CD4-positive, alpha-beta T cell treated with Interleukin-1 beta for 1 hour (primary cell): ENCODE data around the gene TOP3B.
A peak's percentile ranks its signal among the peaks of the same experiment; 100 is the strongest.

ENCODE experiments used
- DNase-seq, 2 donors: peaks; one replicate each; pipeline ENCODE4 v3.0.0-alpha.2; 2020 to 2022

The TOP3B gene

GRCh38 chr22:21977814-21978213 is 4.8 kb downstream of the TOP3B start:
- no peak for DNase-seq

GRCh38 chr22:21975854-21976345 is 6.7 kb downstream of the TOP3B start:
- DNase-seq = no peak

GRCh38 chr22:21975273-21975672 is 7.3 kb downstream of the TOP3B start:
- DNase-seq = no peak

- no peak for DNase-seq
Observed at GRCh38 chr22:21974058-21974649, 8.4 kb downstream of the TOP3B start.

GRCh38 chr22:21972806-21973205 is 9.8 kb downstream of the TOP3B start:
- no peak for DNase-seq

- DNase-seq = peak; percentile 38 to 47
Observed at GRCh38 chr22:21972293-21972779, 10.3 kb downstream of the TOP3B start.

- no peak for DNase-seq
Observed at GRCh38 chr22:21971858-21972275, 10.7 kb downstream of the TOP3B start.

GRCh38 chr22:21970800-21971617 is 11.6 kb downstream of the TOP3B start:
- no peak for DNase-seq

GRCh38 chr22:21970037-21970799 is 12.4 kb downstream of the TOP3B start:
- no peak for DNase-seq

GRCh38 chr22:21968452-21969129 is 14.0 kb downstream of the TOP3B start:
- no peak for DNase-seq

GRCh38 chr22:21967693-21968271 is 14.8 kb downstream of the TOP3B start:
- no peak for DNase-seq

GRCh38 chr22:21966643-21967516 is 15.7 kb downstream of the TOP3B start:
- no peak for DNase-seq

- no peak for DNase-seq
Observed at GRCh38 chr22:21965762-21966288, 16.8 kb downstream of the TOP3B start.

- no peak for DNase-seq
Observed at GRCh38 chr22:21964918-21965484, 17.6 kb downstream of the TOP3B start.

GRCh38 chr22:21964234-21964633 is 18.4 kb downstream of the TOP3B start:
- no peak for DNase-seq

GRCh38 chr22:21963790-21964211 is 18.8 kb downstream of the TOP3B start:
- no peak for DNase-seq

GRCh38 chr22:21963286-21963685 is 19.3 kb downstream of the TOP3B start:
- DNase-seq = no peak

GRCh38 chr22:21962655-21962949 is 20.0 kb downstream of the TOP3B start:
- DNase-seq = no peak

- no peak for DNase-seq
Observed at GRCh38 chr22:21961886-21962654, 20.5 kb downstream of the TOP3B start.
